K562 (cell line): Measurements from ENCODE around the gene DNASE2B.

Experiments used
- IFI16 ChIP-seq: fragments of 250-450 bp; sonication (Bioruptor Pico); IDR thresholded peaks from 2 replicates; pipeline ENCODE4 v2.1.2; 2022; ENCODE audit warnings: mild to moderate bottlenecking, inconsistent platforms
- SPI1 ChIP-seq: IDR thresholded peaks from 2 replicates; pipeline ENCODE4 v1.6.1; 2011; ENCODE audit warnings: low read depth, low read length, control low read depth, borderline replicate concordance
- SRSF1 ChIP-seq: fragments of 200-400 bp; formaldehyde crosslinking; IDR thresholded peaks from 2 replicates; pipeline ENCODE4 v1.6.1; 2017; ENCODE audit warnings: mild to moderate bottlenecking, low read depth, low read length, moderate library complexity

- TF ChIP-seq IFI16 (CRISPR knock-in tag) (no peak), SPI1 (no peak), SRSF1 (no peak)
Observed at GRCh38 chr1:84406346-84406861, 8.1 kb downstream of the DNASE2B start.
